Stomach smooth muscle (tissue), 2 donors: ENCODE measurements around the gene PDGFA.

Experiments
- H3K27ac ChIP-seq: one replicate; pipeline ENCODE4 v1.7.0; 2013; ENCODE audit warnings: mild to moderate bottlenecking, low read length, inconsistent platforms
- H3K27me3 ChIP-seq, 2 donors: one replicate each; pipeline ENCODE4 v1.7.0; 2013; ENCODE audit warnings: low read length in 2 of 2; ENCODE audit not compliant: insufficient read depth in 2 of 2, control insufficient read depth in 1 of 2
- H3K36me3 ChIP-seq, 2 donors: one replicate each; pipeline ENCODE4 v1.7.0; 2013; ENCODE audit warnings: low read length in 2 of 2; ENCODE audit not compliant: control insufficient read depth in 2 of 2, insufficient read depth in 2 of 2
- H3K4me1 ChIP-seq: one replicate; pipeline ENCODE4 v1.7.0; 2013; ENCODE audit warnings: low read length; ENCODE audit not compliant: control insufficient read depth, insufficient read depth
- H3K4me3 ChIP-seq, 2 donors: one replicate each; pipeline ENCODE4 v1.7.0; 2013; ENCODE audit warnings: low read length in 2 of 2
- H3K9ac ChIP-seq, 2 donors: one replicate each; pipeline ENCODE4 v1.7.0; 2013; ENCODE audit warnings: low read length in 2 of 2, mild to moderate bottlenecking in 1 of 2
- H3K9me3 ChIP-seq, 2 donors: one replicate each; pipeline ENCODE4 v1.7.0; 2013; ENCODE audit warnings: low read length in 2 of 2; ENCODE audit not compliant: control insufficient read depth in 2 of 2
- donor health status: healthy.
- donor health status: Pancreatic carcinoma.

PDGFA gene

GRCh38 chr7:499853-500485, 19.7 kb downstream of the PDGFA start:
- Histone ChIP-seq H3K36me3 (peaks cover 29 to 32% of the 10 kb centered on the region in 2 donors), H3K27ac (no peak overlapping the region), H3K4me3 (no peak overlapping the region), H3K9me3 (no peaks in the 10 kb centered on the region), H3K4me1 (no peaks in the 10 kb centered on the region), H3K27me3 (no peaks in the 10 kb centered on the region), H3K9ac (no peak overlapping the region)

- Histone ChIP-seq H3K4me1 (no peaks in the 10 kb centered on the region), H3K27ac (no peak overlapping the region), H3K36me3 (peaks cover 29 to 32% of the 10 kb centered on the region in 2 donors), H3K27me3 (no peaks in the 10 kb centered on the region), H3K4me3 (no peak overlapping the region), H3K9ac (no peak overlapping the region), H3K9me3 (no peaks in the 10 kb centered on the region)
These were observed 20.7 kb downstream of the PDGFA start for GRCh38 chr7:498678-499641.

- no peaks in the 10 kb centered on the region for H3K9me3 ChIP-seq
- H3K4me3 ChIP-seq: no peak overlapping the region
- H3K4me1 ChIP-seq: no peaks in the 10 kb centered on the region
- no peak overlapping the region for H3K27ac ChIP-seq
- no peak overlapping the region for H3K9ac ChIP-seq
- H3K36me3 ChIP-seq: peaks cover 27 to 32% of the 10 kb centered on the region in 2 donors
- no peaks in the 10 kb centered on the region for H3K27me3 ChIP-seq
These were observed 21.5 kb downstream of the PDGFA start for GRCh38 chr7:497946-498655.

- Histone ChIP-seq H3K4me1 (no peaks in the 10 kb centered on the region), H3K27ac (no peak overlapping the region), H3K4me3 (no peak overlapping the region), H3K9ac (no peak overlapping the region), H3K36me3 (peaks cover 25 to 32% of the 10 kb centered on the region in 2 donors), H3K27me3 (no peaks in the 10 kb centered on the region), H3K9me3 (no peaks in the 10 kb centered on the region)
These were observed 22.3 kb downstream of the PDGFA start for GRCh38 chr7:497346-497745.

GRCh38 chr7:496528-497295, 22.9 kb downstream of the PDGFA start:
- Histone ChIP-seq H3K9me3 (no peaks in the 10 kb centered on the region), H3K9ac (no peak overlapping the region), H3K4me3 (no peak overlapping the region), H3K36me3 (peaks cover 25 to 32% of the 10 kb centered on the region in 2 donors), H3K27ac (no peak overlapping the region), H3K27me3 (no peaks in the 10 kb centered on the region), H3K4me1 (no peaks in the 10 kb centered on the region)

GRCh38 chr7:495761-496321, 23.8 kb downstream of the PDGFA start:
- Histone ChIP-seq H3K4me1 (no peaks in the 10 kb centered on the region), H3K27me3 (no peaks in the 10 kb centered on the region), H3K36me3 (peaks cover 20 to 28% of the 10 kb centered on the region in 2 donors), H3K9ac (no peak overlapping the region), H3K9me3 (no peaks in the 10 kb centered on the region), H3K27ac (no peak overlapping the region), H3K4me3 (no peak overlapping the region)

- H3K27ac ChIP-seq: no peak overlapping the region
- H3K9ac ChIP-seq: no peak overlapping the region
- no peak overlapping the region for H3K4me3 ChIP-seq
- no peaks in the 10 kb centered on the region for H3K4me1 ChIP-seq
- H3K36me3 ChIP-seq: peaks cover 15 to 23% of the 10 kb centered on the region in 2 donors
- H3K9me3 ChIP-seq: no peaks in the 10 kb centered on the region
- H3K27me3 ChIP-seq: no peaks in the 10 kb centered on the region
These were observed 24.3 kb downstream of the PDGFA start for GRCh38 chr7:495326-495725.

- H3K9me3 ChIP-seq: no peaks in the 10 kb centered on the region
- H3K4me1 ChIP-seq: no peaks in the 10 kb centered on the region
- no peaks in the 10 kb centered on the region for H3K27me3 ChIP-seq
- H3K4me3 ChIP-seq: no peak overlapping the region
- peaks cover 10 to 18% of the 10 kb centered on the region in 2 donors for H3K36me3 ChIP-seq
- no peak overlapping the region for H3K27ac ChIP-seq
- H3K9ac ChIP-seq: no peak overlapping the region
These were observed 24.7 kb downstream of the PDGFA start for GRCh38 chr7:494906-495305.

- H3K9me3 ChIP-seq: no peaks in the 10 kb centered on the region
- H3K27ac ChIP-seq: no peak overlapping the region
- no peak overlapping the region for H3K9ac ChIP-seq
- no peaks in the 10 kb centered on the region for H3K4me1 ChIP-seq
- no peak overlapping the region for H3K4me3 ChIP-seq
- peaks cover 7 to 16% of the 10 kb centered on the region in 2 donors for H3K36me3 ChIP-seq
- H3K27me3 ChIP-seq: no peaks in the 10 kb centered on the region
These were observed 25.4 kb downstream of the PDGFA start for GRCh38 chr7:494259-494687.
